ENCODE measurements around the gene SLC4A4.

SLC4A4 gene

DNA sequence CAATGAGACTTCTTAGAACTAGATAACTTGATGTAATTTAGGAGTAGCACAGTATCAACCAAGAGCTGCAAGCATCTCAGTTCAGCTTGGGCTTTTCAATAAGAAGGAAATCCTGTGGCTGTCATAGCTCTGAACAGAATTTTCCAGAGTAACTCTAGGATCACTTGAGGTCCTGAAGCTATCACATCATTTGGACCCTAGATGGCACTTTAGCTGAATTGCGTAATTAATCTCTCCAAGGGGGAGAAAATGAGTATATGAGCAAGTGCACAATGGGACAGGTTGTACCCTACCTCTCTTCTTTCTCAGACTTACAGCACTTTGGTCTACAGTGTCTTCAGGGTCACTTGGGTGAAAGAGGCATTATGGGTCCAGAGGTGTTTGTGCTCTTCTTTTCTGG is 45.2 kb downstream of the SLC4A4 start:
- H3K27ac ChIP-seq: no peak overlapping the region
- H3K9me3 ChIP-seq (ENCODE audit: severe bottlenecking): no peaks in the 10 kb centered on the region
- TF ChIP-seq, protein P1, sequence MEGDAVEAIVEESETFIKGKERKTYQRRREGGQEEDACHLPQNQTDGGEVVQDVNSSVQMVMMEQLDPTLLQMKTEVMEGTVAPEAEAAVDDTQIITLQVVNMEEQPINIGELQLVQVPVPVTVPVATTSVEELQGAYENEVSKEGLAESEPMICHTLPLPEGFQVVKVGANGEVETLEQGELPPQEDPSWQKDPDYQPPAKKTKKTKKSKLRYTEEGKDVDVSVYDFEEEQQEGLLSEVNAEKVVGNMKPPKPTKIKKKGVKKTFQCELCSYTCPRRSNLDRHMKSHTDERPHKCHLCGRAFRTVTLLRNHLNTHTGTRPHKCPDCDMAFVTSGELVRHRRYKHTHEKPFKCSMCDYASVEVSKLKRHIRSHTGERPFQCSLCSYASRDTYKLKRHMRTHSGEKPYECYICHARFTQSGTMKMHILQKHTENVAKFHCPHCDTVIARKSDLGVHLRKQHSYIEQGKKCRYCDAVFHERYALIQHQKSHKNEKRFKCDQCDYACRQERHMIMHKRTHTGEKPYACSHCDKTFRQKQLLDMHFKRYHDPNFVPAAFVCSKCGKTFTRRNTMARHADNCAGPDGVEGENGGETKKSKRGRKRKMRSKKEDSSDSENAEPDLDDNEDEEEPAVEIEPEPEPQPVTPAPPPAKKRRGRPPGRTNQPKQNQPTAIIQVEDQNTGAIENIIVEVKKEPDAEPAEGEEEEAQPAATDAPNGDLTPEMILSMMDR (IDR thresholded peaks at IDR 0.05; ENCODE audit: low read depth, low read length): no peak
- no peak overlapping the region for H3K4me3 ChIP-seq (ENCODE audit: low read depth, low read length)
- no peaks in the 10 kb centered on the region for H3K36me3 ChIP-seq
- no peak for DNase-seq
- no peaks in the 10 kb centered on the region for H3K27me3 ChIP-seq (ENCODE audit: insufficient read depth, low read depth, severe bottlenecking)

DNA sequence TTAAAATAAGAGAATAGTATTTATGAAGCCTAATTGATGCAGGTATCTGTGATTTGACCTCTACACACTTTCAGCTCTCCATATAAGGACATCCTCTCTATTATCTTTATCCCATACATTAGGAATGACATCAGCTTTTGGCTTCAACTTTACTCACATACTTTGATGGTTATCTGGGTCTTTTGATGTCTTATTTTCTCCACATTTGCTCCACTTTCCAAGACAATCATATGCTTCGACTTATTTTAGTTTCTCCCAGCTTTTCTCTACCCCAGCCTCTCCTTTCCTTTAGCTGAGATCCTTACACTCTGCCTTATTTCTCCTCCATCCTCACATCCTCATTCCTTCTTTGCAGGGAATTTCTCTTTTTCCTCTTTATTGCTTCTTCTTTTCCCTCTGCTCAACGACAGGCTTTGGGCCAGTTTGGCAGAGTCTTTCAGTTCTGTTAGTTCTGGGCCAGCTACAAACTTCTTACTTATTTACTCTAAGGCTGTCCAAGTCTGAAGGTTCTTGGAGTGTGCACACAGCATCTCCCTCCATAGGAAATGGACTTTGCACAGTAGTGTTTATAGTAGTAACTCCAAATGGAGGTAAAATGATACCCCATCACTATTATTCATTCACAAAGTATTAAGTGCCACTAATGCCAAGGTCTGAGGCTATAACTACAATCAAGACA is 50.5 kb downstream of the SLC4A4 start:
- Histone ChIP-seq H3K27me3 (ENCODE audit: insufficient read depth, low read depth, severe bottlenecking) (no peaks in the 10 kb centered on the region), H3K4me3 (ENCODE audit: low read depth, low read length) (no peak overlapping the region), H3K27ac (no peak overlapping the region), H3K9me3 (ENCODE audit: severe bottlenecking) (no peaks in the 10 kb centered on the region), H3K36me3 (no peaks in the 10 kb centered on the region)
- no peak for DNase-seq
- TF ChIP-seq, protein P1 (IDR thresholded peaks at IDR 0.05; ENCODE audit: low read depth, low read length): no peak

DNA sequence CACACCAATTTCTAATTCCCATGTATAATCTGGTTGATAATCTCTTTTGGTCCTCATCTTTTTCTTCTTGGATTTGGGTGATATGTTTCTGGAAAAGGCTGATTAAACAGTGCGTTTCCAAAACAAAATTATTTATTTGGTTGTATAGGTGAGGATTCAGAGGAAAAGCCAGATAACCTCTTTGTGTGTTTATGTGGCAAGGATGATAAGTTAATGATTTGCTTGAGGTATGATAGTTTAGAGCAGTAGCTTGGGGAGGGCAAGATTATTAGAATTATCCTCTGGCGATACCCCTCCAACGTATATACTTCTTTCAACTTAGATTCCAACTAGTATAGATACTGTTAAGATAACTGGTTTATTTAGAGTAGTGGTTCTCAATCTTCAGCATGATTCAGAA is 53.3 kb downstream of the SLC4A4 start:
- no peaks in the 10 kb centered on the region for H3K9me3 ChIP-seq (ENCODE audit: severe bottlenecking)
- H3K27ac ChIP-seq: no peak overlapping the region
- H3K4me3 ChIP-seq (ENCODE audit: low read depth, low read length): no peak overlapping the region
- TF ChIP-seq, protein P1 (IDR thresholded peaks at IDR 0.05; ENCODE audit: low read depth, low read length): no peak
- no peaks in the 10 kb centered on the region for H3K36me3 ChIP-seq
- H3K27me3 ChIP-seq (ENCODE audit: insufficient read depth, low read depth, severe bottlenecking): no peaks in the 10 kb centered on the region
- DNase-seq: no peak

DNA sequence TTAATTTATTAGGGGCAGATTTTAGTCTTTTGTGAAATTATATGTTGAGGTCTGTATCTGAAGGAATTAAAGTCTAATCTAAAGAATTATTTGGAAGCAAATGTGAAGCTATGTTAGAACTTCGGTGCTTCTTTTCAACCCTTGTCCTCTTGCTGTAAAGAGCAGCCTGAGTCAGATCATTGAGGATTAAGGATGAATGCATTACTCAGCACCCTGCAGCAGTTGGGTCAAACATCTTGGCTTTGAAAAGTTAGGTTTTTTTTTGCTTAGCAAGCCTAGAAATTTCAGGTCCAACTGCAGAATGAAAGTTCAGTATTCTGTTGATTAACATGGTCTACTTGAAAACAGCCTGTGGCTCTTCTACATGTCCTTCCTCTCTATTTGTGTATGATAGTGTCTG is 57.6 kb downstream of the SLC4A4 start:
- H3K36me3 ChIP-seq: no peaks in the 10 kb centered on the region
- H3K27ac ChIP-seq: no peak overlapping the region
- no peaks in the 10 kb centered on the region for H3K27me3 ChIP-seq (ENCODE audit: insufficient read depth, low read depth, severe bottlenecking)
- no peak overlapping the region for H3K4me3 ChIP-seq (ENCODE audit: low read depth, low read length)
- no peak for DNase-seq
- H3K9me3 ChIP-seq (ENCODE audit: severe bottlenecking): no peaks in the 10 kb centered on the region
- TF ChIP-seq, protein P1 (IDR thresholded peaks at IDR 0.05; ENCODE audit: low read depth, low read length): no peak

DNA sequence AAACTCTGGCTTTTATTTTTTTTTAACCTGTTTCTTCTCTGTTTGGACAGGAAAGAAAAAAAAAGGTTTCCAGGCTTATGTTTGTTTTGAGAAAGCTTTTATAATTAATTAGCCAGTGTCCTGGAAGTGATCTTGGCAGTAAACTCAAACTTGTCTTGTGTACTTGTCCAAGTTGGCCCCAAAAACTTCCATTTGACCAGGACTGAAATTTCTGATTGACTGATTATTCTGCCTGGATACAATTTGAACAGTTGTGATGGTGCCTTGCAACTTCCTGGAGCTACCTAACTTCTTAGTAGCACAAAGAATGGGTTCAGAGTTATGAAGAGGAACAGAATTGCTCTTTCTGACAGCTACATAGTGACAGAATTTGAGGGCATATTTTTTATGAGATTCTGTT is 62.0 kb downstream of the SLC4A4 start:
- Histone ChIP-seq H3K36me3 (no peaks in the 10 kb centered on the region), H3K9me3 (ENCODE audit: severe bottlenecking) (no peaks in the 10 kb centered on the region), H3K4me3 (ENCODE audit: low read depth, low read length) (no peak overlapping the region), H3K27ac (no peak overlapping the region), H3K27me3 (ENCODE audit: insufficient read depth, low read depth, severe bottlenecking) (no peaks in the 10 kb centered on the region)
- TF ChIP-seq, protein P1 (IDR thresholded peaks at IDR 0.05; ENCODE audit: low read depth, low read length): no peak
- no peak for DNase-seq

DNA sequence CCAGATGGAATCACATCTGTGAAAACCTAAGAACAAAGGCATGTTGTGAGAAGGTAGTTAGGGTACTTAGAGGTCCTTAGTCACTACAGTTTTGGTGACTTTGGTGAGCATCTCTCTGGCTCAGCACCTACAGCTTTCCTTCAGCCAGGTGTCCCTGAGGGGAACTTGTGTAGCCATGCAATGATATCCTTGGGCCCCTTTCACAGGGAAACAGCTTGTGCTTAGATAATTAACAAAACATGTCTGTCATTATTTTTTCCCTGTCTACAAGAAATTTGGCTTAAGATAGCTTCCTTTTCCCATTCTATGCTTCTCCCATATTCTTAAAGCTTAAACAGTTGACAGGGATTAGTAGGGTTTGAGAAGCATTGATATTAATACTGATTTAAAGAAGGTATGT is 63.8 kb downstream of the SLC4A4 start:
- H3K27me3 ChIP-seq (ENCODE audit: insufficient read depth, low read depth, severe bottlenecking): no peaks in the 10 kb centered on the region
- no peak for DNase-seq
- no peaks in the 10 kb centered on the region for H3K36me3 ChIP-seq
- no peak overlapping the region for H3K4me3 ChIP-seq (ENCODE audit: low read depth, low read length)
- TF ChIP-seq, protein P1 (IDR thresholded peaks at IDR 0.05; ENCODE audit: low read depth, low read length): no peak
- H3K27ac ChIP-seq: no peak overlapping the region
- no peaks in the 10 kb centered on the region for H3K9me3 ChIP-seq (ENCODE audit: severe bottlenecking)

All from WERI-Rb-1 (cell line).